ENCODE data around the gene CWC22. TPM values are rescaled to one million over a fixed set of nuclear protein-coding genes. Genes with fewer than 3 reads are reported as not detected.

CWC22 gene
- total and polyA plus RNA-seq, 2 of the 8 experiments (the other 6 are each of a cell fraction or from before 2014, with no cell fraction given) = 3.7 to 34.0 TPM

- TF ChIP-seq, protein P1, sequence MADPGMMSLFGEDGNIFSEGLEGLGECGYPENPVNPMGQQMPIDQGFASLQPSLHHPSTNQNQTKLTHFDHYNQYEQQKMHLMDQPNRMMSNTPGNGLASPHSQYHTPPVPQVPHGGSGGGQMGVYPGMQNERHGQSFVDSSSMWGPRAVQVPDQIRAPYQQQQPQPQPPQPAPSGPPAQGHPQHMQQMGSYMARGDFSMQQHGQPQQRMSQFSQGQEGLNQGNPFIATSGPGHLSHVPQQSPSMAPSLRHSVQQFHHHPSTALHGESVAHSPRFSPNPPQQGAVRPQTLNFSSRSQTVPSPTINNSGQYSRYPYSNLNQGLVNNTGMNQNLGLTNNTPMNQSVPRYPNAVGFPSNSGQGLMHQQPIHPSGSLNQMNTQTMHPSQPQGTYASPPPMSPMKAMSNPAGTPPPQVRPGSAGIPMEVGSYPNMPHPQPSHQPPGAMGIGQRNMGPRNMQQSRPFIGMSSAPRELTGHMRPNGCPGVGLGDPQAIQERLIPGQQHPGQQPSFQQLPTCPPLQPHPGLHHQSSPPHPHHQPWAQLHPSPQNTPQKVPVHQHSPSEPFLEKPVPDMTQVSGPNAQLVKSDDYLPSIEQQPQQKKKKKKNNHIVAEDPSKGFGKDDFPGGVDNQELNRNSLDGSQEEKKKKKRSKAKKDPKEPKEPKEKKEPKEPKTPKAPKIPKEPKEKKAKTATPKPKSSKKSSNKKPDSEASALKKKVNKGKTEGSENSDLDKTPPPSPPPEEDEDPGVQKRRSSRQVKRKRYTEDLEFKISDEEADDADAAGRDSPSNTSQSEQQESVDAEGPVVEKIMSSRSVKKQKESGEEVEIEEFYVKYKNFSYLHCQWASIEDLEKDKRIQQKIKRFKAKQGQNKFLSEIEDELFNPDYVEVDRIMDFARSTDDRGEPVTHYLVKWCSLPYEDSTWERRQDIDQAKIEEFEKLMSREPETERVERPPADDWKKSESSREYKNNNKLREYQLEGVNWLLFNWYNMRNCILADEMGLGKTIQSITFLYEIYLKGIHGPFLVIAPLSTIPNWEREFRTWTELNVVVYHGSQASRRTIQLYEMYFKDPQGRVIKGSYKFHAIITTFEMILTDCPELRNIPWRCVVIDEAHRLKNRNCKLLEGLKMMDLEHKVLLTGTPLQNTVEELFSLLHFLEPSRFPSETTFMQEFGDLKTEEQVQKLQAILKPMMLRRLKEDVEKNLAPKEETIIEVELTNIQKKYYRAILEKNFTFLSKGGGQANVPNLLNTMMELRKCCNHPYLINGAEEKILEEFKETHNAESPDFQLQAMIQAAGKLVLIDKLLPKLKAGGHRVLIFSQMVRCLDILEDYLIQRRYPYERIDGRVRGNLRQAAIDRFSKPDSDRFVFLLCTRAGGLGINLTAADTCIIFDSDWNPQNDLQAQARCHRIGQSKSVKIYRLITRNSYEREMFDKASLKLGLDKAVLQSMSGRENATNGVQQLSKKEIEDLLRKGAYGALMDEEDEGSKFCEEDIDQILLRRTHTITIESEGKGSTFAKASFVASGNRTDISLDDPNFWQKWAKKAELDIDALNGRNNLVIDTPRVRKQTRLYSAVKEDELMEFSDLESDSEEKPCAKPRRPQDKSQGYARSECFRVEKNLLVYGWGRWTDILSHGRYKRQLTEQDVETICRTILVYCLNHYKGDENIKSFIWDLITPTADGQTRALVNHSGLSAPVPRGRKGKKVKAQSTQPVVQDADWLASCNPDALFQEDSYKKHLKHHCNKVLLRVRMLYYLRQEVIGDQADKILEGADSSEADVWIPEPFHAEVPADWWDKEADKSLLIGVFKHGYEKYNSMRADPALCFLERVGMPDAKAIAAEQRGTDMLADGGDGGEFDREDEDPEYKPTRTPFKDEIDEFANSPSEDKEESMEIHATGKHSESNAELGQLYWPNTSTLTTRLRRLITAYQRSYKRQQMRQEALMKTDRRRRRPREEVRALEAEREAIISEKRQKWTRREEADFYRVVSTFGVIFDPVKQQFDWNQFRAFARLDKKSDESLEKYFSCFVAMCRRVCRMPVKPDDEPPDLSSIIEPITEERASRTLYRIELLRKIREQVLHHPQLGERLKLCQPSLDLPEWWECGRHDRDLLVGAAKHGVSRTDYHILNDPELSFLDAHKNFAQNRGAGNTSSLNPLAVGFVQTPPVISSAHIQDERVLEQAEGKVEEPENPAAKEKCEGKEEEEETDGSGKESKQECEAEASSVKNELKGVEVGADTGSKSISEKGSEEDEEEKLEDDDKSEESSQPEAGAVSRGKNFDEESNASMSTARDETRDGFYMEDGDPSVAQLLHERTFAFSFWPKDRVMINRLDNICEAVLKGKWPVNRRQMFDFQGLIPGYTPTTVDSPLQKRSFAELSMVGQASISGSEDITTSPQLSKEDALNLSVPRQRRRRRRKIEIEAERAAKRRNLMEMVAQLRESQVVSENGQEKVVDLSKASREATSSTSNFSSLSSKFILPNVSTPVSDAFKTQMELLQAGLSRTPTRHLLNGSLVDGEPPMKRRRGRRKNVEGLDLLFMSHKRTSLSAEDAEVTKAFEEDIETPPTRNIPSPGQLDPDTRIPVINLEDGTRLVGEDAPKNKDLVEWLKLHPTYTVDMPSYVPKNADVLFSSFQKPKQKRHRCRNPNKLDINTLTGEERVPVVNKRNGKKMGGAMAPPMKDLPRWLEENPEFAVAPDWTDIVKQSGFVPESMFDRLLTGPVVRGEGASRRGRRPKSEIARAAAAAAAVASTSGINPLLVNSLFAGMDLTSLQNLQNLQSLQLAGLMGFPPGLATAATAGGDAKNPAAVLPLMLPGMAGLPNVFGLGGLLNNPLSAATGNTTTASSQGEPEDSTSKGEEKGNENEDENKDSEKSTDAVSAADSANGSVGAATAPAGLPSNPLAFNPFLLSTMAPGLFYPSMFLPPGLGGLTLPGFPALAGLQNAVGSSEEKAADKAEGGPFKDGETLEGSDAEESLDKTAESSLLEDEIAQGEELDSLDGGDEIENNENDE (IDR thresholded peaks at IDR 0.05; ENCODE audit: insufficient replicate concordance, low read length) = no peak
- no peak for TF ChIP-seq CREB1 (IDR thresholded peaks at IDR 0.05)
- no peak for TF ChIP-seq SP2 (IDR thresholded peaks at IDR 0.05; ENCODE audit: low read length)
- TF ChIP-seq KDM1A (IDR thresholded peaks at IDR 0.05; ENCODE audit: borderline replicate concordance, low read length) = no peak
- no peak for TF ChIP-seq TAF7 (optimal IDR thresholded peaks at IDR 0.05; ENCODE audit: borderline replicate concordance, low read depth, low read length)
- TF ChIP-seq USF2 (IDR thresholded peaks at IDR 0.05; ENCODE audit: low read length) = no peak
- TF ChIP-seq TEAD4 (IDR thresholded peaks at IDR 0.05; ENCODE audit: low read depth, low read length) = no peak
- TF ChIP-seq SIRT6 (IDR thresholded peaks at IDR 0.05; ENCODE audit: low read length) = no peak
- TF ChIP-seq EZH2 (IDR thresholded peaks at IDR 0.05; ENCODE audit: low read depth, low read length, severe bottlenecking) = no peak
Measured at GRCh38 chr2:180046202-180046601, 39.1 kb upstream of the CWC22 start (continued).

Measured in H1 (cell line).